ENCODE results near the gene TBC1D16.

The TBC1D16 gene

GRCh38 chr17:79986411-79987186 lies 49.1 kb downstream of the TBC1D16 start:
- DNase-seq: no peak

- DNase-seq: no peak
These were observed 49.7 kb downstream of the TBC1D16 start for GRCh38 chr17:79985943-79986391.

GRCh38 chr17:79985361-79985942 lies 50.2 kb downstream of the TBC1D16 start:
- no peak for DNase-seq

- DNase-seq: no peak
These were observed 50.8 kb downstream of the TBC1D16 start for GRCh38 chr17:79984877-79985276.

- no peak for DNase-seq
These were observed 51.4 kb downstream of the TBC1D16 start for GRCh38 chr17:79984045-79984840.

GRCh38 chr17:79983456-79983855 lies 52.2 kb downstream of the TBC1D16 start:
- no peak for DNase-seq

GRCh38 chr17:79982986-79983385 lies 52.7 kb downstream of the TBC1D16 start:
- DNase-seq: no peak

- no peak for DNase-seq
These were observed 54.0 kb downstream of the TBC1D16 start for GRCh38 chr17:79981661-79982101.

GRCh38 chr17:79981090-79981489 lies 54.6 kb downstream of the TBC1D16 start:
- no peak for DNase-seq

- no peak for DNase-seq
These were observed 55.2 kb downstream of the TBC1D16 start for GRCh38 chr17:79980246-79981043.

- no peak for DNase-seq
These were observed 55.9 kb downstream of the TBC1D16 start for GRCh38 chr17:79979816-79980215.

- DNase-seq: no peak
These were observed 56.4 kb downstream of the TBC1D16 start for GRCh38 chr17:79979221-79979741.

- no peak for DNase-seq
These were observed 57.2 kb downstream of the TBC1D16 start for GRCh38 chr17:79978548-79978855.

- DNase-seq: no peak
These were observed 57.7 kb downstream of the TBC1D16 start for GRCh38 chr17:79977708-79978547.

GRCh38 chr17:79977161-79977631 lies 58.5 kb downstream of the TBC1D16 start:
- no peak for DNase-seq

GRCh38 chr17:79976451-79976850 lies 59.2 kb downstream of the TBC1D16 start:
- DNase-seq: no peak

- no peak for DNase-seq
These were observed 60.1 kb downstream of the TBC1D16 start for GRCh38 chr17:79975498-79976134.

GRCh38 chr17:79974566-79975497 lies 60.8 kb downstream of the TBC1D16 start:
- DNase-seq: no peak

- no peak for DNase-seq
These were observed 64.0 kb downstream of the TBC1D16 start for GRCh38 chr17:79971651-79972050.

GRCh38 chr17:79970576-79971068 lies 65.0 kb downstream of the TBC1D16 start:
- DNase-seq: no peak
